Medulla oblongata (tissue), 1 donor: ENCODE results near the gene AMELY.
A peak's percentile ranks its signal among the peaks of the same experiment; 100 is the strongest.
"Not testable (repeated sequence)": the region's sequence is repeated elsewhere in the genome, so short reads cannot be mapped to it uniquely, and the experiment has no call there.

Experiments used
- DNase-seq: peaks from one replicate; pipeline ENCODE4 v3.0.0-alpha.2; 2015; ENCODE audit errors: extremely low spot score

Gene AMELY, protein sequence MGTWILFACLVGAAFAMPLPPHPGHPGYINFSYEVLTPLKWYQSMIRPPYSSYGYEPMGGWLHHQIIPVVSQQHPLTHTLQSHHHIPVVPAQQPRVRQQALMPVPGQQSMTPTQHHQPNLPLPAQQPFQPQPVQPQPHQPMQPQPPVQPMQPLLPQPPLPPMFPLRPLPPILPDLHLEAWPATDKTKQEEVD

DNA sequence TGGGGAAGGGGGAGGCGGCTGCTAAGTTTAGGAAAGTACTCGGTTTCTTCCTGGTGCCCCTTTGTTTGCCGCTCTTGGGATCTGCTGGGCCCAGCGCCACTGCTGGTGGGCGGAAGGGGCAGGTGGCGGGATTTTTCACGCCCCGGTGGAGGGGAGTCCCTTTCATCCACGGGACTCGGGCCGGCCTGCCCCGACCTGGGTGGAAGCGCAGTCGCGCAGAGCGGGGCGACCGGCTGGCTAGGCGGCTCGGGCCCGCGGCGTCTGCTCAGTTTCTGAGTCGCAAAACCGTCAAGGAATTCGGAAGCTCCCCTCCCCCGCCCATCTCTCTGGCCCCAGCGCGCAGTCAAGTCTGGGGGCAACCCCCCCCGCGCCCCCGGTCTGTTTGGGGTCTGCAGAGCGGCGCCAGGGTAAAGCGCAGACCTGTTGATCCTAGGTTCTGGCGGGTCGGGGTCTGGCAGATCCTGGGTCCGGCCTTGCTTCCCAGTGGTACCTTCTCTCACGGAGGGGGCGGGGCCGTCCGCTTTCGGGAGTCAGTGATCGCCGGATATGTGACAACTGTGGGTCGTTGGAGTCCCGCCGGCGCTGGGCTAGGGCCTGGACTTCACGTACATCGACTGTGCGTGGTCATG is at the start of gene AMELY:
TSS of gene AMELY (minus strand) at position 500 of the 629 bp plus-strand sequence. CDS start 39,144 bp downstream, outside the sequence.
- no peak for DNase-seq

DNA sequence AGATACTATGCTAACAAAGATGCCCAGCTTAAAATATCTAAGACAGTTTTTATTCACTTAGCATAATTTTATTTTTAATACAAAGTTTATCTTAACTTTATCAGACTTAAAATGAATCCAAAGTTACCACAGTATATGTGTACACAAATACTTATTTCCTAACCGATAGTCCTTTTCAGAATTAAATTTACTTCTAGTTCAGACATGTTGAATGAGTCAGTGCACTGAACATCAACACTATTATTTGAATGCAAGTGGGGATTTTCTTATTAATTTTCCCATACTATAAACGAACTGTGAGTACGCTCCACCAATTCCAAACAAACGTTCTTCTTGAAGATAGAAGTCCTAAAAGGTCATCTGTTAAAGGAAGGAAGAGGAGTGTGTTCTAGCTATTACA is 38.4 kb upstream of the AMELY start:
- no peak for DNase-seq

DNA sequence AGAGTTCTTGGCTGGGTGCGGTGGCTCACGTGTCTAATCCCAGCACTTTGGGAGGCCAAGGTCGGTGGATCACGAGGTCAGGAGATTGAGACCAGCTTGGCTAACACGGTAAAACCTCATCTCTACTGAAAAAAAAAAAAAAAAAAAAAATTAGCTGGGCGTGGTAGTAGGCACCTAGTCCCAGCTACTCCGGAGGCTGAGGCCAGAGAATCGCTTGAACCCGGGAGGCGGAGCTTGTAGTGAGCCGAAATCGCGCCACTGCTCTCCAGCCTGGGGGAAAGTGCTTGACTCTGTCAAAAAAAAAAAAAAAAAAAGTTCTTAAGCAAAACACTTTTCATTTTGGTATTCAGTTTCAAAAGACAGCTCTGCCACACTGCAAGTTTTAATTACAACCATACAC is 36.8 kb upstream of the AMELY start:
- DNase-seq: no peak

DNA sequence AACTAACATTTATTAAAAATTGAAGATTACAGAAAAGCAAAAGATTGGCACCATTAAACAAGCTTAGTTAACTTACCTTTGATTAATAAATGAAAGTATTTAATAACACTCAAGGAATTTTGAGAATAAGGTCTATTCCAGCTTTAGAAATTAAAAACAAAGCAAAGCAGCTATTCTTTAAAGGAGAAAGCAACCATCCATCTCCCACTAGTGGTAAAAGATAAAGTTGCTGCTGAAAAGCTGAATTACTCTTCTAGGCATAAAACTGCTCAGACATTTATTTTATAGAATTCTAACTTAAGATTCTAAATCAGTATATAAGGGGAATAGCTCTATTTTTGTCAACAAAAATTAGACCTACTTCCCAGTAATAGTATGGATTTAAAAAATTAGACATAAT is 36.1 kb upstream of the AMELY start:
- DNase-seq: no peak

DNA sequence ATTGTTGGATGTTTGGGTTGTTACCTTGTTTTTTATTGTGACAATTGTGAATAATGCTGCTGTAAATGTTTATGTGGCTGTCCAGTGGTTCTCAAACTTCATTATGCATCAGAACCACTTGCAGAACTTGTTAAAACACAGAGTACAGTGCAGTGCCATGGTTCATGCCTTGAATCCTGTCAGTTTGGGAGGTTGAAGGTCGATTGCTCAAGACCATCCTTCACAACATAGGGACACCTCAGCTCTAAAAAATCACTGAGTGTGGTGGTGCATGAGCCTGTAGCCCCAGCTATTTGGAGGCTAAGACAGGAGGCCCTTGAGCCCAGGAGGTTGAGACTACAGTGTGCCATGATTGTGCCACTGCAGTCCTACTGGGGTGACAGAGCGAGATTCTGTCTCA is 23.9 kb upstream of the AMELY start:
- DNase-seq: no peak

DNA sequence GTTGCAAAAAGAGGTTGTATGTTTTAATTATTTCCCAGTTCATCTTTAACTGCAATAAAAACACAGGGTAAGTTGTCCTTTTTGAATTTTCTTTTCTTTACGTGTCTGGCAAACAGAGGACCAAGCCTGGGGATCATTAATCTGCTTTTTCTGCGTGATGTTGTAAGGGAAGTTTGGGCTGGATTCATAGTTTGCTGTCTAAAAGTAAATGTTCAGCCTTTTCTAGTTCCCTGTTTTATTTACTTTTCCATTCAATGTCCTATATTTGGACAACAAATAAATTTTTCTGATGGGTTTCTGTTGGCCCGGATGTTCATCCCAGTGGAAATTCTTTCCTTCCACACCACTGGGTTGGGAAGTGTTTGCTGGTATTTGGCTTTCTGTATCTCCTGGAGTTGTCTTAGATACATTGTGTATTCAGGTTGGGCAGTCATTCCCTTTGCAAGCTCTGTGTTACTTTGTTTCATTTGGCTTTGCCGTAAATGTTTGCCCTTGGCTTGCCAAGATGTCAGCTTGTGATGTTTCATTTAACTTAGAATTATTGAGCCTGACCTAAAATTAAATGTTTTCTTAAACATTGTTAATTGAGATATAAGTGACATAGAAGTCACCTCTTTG is 20.3 kb upstream of the AMELY start:
- peak; percentile 6 for DNase-seq

DNA sequence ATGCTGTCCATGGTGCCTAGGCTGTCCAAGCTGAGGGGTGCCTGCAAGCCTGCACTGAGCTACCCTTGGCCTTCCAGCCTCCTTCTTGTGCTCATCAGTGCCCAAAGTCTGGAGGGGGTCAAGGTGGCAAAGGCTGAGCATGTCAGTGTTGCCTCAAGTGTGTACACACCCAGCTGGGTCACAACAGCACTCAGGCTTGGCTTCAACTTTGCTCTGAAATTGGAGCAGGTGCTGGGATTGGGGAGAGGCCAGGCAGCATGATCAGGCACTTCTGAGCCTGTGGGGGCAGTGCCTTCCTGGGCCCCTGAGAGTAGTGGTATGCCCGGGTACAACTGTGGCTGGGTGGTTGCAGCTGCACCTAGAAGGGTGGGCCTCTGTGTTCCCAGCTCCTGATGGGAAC is 17.7 kb upstream of the AMELY start:
- no peak for DNase-seq

DNA sequence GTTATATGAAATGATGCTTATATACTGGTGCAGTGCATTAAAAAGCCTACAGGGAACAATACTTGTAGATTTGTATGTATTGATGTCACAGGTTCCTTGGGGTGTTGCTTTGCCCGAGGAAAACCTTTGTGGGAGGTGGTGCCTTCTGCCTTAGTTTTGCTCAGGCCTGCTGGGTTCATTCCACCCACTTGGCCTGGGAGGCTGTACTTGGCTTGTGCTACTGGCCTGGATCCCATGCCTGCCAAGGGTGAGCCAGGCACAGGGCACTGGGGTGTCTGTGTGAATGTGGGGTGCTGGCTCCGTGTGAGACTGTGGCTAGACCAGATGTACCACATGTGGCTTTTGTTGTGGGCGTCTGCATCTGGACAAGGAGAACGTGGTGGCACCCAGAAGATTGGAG is 16.7 kb upstream of the AMELY start:
- no peak for DNase-seq

DNA sequence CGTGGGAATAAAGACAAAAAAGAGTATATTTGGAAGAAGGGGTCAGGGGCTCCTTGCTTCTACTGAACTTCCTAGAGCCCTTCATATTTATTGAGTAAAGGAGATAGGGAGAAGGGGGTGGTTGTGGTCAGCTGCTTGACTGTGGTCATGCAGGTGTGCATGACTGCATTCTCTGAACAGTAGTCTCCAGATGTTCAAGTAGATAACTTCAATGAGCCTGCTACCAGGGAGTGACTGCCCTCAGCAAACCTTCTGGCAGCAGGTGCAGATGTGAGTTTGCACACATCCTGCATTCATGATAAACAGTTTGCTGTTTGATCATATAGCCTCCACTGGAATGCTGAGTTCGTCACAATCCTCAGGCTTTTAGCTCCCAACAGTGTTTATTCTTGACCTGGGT is 9.5 kb upstream of the AMELY start:
- DNase-seq: no peak

DNA sequence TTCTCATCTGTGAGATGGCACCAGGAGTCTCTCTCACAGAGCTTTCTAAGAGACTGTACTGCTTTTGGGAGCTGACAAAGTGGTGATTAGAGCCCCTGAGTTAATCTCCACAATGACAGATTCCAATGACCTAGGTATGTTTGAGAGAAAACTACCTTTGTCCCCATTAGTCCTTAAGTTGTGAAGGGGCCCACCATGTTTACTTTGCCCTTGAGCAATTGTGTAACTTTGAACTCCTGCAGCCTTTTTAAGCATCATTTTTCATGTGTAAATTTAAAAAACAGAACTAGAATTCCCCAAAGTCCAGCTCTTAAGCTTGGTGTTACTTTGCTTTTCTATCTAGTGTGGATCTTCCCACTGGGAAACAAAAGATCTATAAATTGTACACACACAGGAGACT is 1.8 kb upstream of the AMELY start:
- DNase-seq: no peak

DNA sequence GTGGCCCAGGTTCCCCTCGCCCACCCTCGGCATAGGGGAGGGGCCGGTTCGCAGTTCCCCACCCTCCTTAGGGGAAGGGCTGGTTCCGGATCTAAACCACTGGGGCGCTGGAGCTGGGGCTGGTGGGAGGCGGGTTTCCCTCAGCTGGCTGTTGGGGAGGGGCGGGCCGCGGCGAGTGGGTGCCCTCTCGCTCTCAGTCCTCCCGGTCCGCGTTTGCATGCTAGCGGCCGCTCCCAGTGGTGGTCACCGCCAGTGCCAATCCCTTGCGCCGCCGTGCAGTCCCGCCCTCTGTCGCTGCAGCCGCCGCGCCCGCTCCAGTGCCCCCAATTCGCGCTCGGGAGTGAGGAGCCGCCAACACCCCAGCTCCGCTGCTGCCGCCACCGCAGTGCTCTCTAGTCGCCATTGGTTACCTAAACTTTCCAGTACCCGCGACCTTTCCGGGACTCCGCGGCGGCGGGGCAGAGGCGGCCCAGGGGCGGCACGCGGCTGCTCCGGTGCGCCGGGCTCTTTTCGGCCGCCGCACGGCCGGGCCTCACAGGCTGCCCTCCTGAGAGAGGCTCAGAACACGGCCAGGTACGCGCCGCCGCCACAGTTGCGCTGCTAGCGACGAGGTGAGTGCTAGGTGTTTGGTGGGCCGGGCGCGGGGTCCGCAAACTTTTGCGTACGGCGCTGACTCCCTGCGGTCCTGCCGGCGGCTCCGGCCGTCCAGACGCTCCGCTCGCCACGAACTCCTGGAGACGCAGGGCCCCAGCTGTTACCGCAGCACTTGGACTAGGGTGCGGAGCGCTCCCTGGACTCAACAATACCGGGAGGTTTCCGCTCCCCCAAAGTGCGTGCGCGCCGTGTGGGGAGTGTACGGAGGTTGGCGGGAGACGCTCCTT is 940 bp downstream of the AMELY start, which contains the start of gene TBL1Y:
TSS of gene TBL1Y (plus strand) at position 326 of the 881 bp plus-strand sequence. CDS start 114,388 bp downstream, outside the sequence.
- DNase-seq: no peak

DNA sequence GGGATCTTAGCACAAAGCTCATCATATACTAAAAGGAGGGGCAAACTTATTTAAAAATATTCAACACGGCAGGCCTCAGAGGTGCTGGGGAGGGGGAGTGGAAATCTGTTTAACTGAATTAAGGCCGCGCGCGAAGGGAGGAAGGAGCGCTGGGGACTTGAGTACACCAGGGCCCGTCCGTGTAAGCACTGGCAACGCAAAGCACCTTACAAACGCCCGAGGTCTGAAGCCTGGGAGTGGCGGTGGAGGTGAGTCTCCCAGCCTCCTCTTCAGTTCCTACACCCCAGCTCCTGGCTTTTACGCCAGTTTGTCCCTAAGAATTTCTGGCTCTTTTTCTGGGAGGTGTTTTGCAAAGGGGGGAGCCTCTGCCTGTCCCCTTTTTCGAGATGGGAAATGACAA is 1.7 kb downstream of the AMELY start:
- no peak for DNase-seq

DNA sequence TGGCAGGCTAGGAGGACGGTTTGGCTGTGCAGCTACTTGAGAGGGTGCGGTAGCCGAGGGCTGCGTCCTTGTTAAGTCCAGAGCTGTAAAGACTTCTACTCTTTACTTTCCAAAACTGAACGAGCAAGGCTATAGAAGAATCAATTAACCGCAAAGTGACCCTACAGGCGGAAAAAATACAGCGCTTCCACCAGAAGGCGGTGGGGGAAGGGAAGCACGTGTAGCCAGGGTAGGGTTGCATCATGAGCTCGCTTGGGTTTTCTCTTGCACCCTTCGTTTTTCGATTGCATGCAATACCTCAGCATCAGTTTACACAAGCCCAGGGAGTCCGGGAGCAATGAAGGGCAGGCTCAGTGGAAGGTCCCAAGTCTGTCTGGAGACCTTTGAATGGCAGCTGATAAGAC is 2.4 kb downstream of the AMELY start:
- peak; percentile 1 for DNase-seq

DNA sequence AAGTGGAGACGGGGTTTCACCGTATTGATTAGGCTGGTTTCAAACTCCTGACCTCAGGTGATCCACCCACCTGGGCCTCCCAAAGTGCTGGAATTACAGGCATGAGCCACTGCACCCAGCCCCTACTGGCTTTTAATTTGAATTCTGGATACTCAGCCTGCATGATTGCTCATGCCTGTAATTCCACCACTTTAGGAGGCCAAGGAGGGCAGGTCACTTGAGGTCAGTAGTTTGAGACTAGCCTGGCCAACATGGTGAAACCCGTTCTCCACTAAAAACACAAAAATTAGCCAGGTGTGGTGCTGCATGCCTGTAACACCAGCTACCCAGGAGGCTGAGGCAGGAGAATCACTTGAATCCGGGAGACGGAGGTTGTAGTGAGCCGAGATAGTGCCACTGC is 3.5 kb downstream of the AMELY start:
- not testable (repeated sequence) for DNase-seq

DNA sequence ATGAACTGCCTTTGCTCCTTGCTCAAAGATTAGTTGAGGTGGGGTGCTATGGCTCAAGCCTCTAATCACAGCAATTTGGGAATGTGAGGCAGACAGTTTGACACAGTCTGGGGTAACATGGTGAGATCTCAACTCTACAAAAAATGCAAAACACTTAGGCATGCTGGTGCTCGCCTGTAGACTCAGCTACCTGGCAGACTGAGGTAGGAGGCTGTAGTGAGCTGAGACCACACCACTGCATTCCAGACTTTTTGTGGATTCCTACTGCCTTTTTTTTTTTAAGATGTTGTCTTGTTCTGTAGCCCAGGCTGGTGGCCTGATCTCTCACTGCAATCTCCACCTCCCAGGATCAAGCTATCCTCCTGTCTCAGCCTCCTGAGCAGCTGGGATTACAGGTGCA is 4.0 kb downstream of the AMELY start:
- DNase-seq: no peak

DNA sequence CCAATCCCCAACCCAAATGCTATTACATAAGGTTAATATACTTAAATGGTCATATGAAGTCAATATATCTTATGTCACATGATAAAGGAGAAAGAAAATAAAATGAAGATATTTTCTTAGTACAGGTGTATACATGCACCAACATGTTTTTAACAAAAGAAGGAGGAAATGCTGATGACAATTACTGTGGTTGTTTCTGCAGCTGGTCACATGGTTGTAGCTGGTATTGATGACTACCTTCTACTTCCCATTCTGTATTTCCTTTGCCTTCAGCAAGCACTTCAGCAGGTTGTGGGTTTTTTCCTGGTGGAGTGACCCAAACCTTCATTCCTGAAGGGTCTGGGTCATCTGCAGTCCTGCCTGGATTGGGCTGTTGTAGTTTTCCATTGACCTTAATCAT is 9.4 kb downstream of the AMELY start:
- not testable (repeated sequence) for DNase-seq

DNA sequence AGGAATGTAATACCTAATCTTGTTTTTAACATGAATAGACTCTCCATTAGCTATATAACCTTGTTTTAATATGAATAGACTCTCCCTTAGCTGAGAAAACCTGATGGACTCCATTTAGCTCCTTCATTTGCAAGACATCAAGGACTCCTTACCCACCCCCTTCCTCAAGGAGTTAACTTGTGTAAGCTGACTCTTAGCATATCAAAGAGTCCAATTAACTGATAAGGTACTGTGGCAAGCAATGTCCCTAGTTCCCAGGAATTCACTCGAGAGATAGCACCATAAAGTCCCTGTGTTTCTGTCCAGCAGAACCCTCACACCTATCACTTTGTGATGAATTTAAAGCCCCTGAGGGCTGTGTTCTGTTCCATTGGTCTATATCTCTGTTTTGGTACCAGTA is 16.3 kb downstream of the AMELY start:
- DNase-seq: no peak

DNA sequence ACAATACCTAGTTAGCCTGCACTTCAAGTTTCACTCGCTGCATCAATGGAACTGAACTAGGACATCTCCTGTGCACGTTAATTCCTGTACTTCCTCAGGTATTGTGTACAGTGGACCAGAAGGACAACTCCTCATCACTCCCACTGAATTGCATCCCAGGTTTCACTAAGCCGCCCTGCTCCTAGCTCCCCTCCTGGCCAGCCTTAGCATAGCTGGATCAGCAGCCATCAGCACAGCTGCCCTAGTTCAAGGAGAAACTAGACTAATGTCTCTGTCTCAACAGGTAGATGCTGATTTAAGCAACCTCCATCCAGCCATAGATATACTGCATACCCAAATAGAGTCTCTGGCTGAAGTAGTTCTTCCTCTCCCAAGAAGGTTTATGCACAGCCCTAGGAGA is 17.1 kb downstream of the AMELY start:
- no peak for DNase-seq

DNA sequence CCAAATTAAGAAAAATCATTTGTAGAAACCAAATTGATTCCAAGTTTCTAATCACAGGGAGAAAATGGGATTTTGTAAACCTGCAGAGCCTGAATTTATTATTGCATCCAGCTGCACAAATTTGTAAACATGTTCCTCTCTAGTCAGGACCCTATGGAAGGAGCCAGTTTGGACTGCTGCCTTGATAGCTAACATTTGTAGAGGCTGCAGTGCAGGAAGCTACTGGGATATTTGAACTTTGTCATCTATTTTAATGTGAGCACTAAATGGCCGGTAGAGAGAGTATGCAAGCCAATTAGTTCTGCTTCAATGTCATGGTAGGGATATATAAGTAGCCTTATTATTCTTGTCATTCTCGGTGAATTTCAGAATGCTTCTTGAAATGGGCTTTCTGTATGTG is 62.2 kb downstream of the AMELY start:
- DNase-seq: no peak

DNA sequence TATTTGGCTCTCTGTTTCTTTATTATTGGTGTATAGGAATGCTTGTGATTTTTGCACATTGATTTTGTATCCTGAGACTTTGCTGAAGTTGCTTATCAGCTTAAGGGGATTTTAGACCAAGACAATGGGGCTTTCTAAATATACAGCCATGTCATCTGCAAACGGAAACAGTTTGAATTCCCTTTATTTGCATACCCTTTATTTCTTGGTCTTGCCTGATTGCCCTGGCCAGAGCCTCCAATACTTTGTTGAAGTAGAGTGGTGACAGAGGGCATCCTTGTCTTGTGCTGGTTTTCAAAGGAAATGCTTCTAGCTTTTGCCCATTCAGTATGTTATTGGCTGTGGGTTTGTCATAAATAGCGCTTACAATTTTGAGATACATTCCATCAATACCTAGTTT is 68.9 kb downstream of the AMELY start:
- DNase-seq: not testable (repeated sequence)
